ENCODE results near the gene WDR89.

- TF ChIP-seq EZH2phosphoT487 (IDR thresholded peaks at IDR 0.05; ENCODE audit: borderline replicate concordance): no peak
- TF ChIP-seq CTCF (conservative IDR thresholded peaks at IDR 0.05; ENCODE audit: low read length): no peak
These were observed 79.3 kb downstream of the WDR89 start for GRCh38 chr14:63562405-63562804.
